GM12801 (cell line): ENCODE measurements around the gene NAA11.

Experiments
- CTCF ChIP-seq: IDR thresholded peaks from one replicate; pipeline ENCODE4 v1.5.1; 2011; ENCODE audit warnings: control low read depth; ENCODE audit not compliant: insufficient read length; ENCODE audit errors: extremely low read depth

Gene NAA11

GRCh38 chr4:79325864-79326328 lies at the start of gene NAA11:
Gene NAA11 (minus strand): TSS chr4:79326061. CDS start chr4:79325877, 184 bp downstream.
- no peak for TF ChIP-seq CTCF

- TF ChIP-seq CTCF = no peak
Measured at GRCh38 chr4:79370026-79370425, 44.2 kb upstream of the NAA11 start.

- TF ChIP-seq CTCF = no peak
Measured at GRCh38 chr4:79367096-79367495, 41.2 kb upstream of the NAA11 start.

GRCh38 chr4:79366422-79366821 lies 40.6 kb upstream of the NAA11 start:
- TF ChIP-seq CTCF = no peak

GRCh38 chr4:79364061-79364460 lies 38.2 kb upstream of the NAA11 start:
- no peak for TF ChIP-seq CTCF

GRCh38 chr4:79362626-79363025 lies 36.8 kb upstream of the NAA11 start:
- TF ChIP-seq CTCF = no peak

- no peak for TF ChIP-seq CTCF
Measured at GRCh38 chr4:79360006-79360405, 34.1 kb upstream of the NAA11 start.

- no peak for TF ChIP-seq CTCF
Measured at GRCh38 chr4:79358438-79358837, 32.6 kb upstream of the NAA11 start.
